ENCODE results near the gene MRPL12.

MRPL12 gene

GRCh38 chr17:81740395-81740961 lies 37.3 kb downstream of the MRPL12 start:
- no peak for DNase-seq (ENCODE audit: low read depth)

DNA sequence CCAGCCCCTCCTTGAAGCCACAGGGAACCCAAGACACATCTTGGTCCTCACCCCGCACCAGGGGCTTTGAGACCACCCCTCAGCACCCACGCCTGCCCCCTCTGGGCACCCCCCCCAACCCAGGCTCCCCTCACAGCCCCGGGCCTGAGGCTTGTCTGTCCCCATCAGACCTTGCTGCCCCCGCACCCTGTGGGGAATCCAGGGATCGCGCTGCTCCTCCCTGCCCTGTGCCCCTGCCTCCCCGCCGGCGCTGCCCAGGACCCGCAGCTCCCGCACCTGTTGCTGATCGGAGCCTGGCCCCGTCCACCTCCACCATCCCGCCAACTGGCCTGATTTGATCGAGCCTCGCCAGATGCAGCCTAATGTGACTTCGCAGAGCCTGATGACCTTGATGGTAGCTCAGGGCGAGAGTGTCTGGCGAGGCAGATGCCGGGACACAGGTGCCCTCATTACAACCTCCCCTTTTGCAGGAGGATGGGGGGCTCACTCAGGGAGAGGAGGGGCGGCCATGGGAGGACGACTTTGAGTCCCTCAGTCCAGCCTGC lies 38.0 kb downstream of the MRPL12 start:
- DNase-seq (ENCODE audit: low read depth): no peak

DNA sequence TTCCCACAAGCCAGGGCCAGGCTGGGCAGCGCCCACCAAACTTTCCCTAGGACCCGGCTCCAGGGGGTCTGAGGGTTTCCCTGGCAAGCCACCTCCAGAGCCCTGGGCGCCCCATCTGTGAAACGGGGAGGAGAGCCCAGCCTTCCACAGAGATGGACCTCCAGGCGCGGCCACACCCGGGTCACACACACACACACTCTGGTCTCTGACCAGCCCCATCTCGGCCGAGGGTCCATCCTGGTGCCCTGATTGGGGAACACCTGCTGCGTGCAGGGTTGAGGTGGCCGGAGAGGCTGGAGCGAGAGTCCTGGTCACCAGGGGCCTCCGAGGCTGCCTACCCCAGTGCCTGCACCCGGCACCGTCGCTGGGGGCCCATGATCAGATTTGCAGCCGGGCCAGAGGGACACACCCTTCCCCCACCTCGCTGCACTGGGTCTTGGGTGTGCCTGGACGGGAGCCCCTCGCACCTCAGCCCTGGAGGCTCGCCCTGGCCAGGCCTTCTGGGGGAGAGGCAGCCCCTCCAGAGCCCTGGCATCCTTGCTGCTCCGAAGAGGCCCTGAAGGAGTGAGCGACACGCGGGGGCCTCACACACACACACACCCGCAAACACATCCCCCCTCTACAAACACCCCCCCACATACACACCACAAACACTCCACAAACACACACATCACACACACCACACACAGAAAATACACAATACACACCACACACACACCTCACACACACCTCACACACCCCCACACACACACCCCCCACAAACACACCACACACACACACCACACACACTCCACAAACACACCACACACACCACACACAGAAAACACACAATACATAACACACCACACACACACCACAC lies 38.7 kb downstream of the MRPL12 start:
- DNase-seq (ENCODE audit: low read depth): no peak

All from fibroblast of gingiva (primary cell).